ENCODE data around the gene KHK.
A peak's percentile ranks its signal among the peaks of the same experiment; 100 is the strongest.

KHK gene

GRCh38 chr2:27086724-27087593 is at the start of gene KHK:
Gene KHK (plus strand): TSS chr2:27086772. CDS start chr2:27087260, 488 bp downstream.
- peak; percentile 77 for DNase-seq (ENCODE audit: insufficient read length, low spot score)

GRCh38 chr2:27038012-27038411 is 48.6 kb upstream of the KHK start:
- no peak for FAIRE-seq

More at GRCh38 chr2:27086724-27087593, at the start of gene KHK:
- FAIRE-seq, result peak; percentile 48

GRCh38 chr2:27038631-27039339 is 47.8 kb upstream of the KHK start:
- DNase-seq (ENCODE audit: insufficient read length, low spot score), result no peak
- FAIRE-seq, result no peak

More at GRCh38 chr2:27038012-27038411, 48.6 kb upstream of the KHK start:
- DNase-seq (ENCODE audit: insufficient read length, low spot score), result no peak

- DNase-seq (ENCODE audit: insufficient read length, low spot score), result no peak
- FAIRE-seq, result no peak
Observed at GRCh38 chr2:27039426-27039825, 47.1 kb upstream of the KHK start.

GRCh38 chr2:27039871-27040270 is 46.7 kb upstream of the KHK start:
- DNase-seq (ENCODE audit: insufficient read length, low spot score) (no peak), FAIRE-seq (no peak)

GRCh38 chr2:27040282-27040681 is 46.3 kb upstream of the KHK start:
- DNase-seq (ENCODE audit: insufficient read length, low spot score) (no peak), FAIRE-seq (no peak)

GRCh38 chr2:27041752-27042151 is 44.8 kb upstream of the KHK start:
- no peak for FAIRE-seq
- DNase-seq (ENCODE audit: insufficient read length, low spot score), result no peak

GRCh38 chr2:27042159-27042661 is 44.4 kb upstream of the KHK start:
- FAIRE-seq (no peak), DNase-seq (ENCODE audit: insufficient read length, low spot score) (no peak)

- no peak for FAIRE-seq
- DNase-seq (ENCODE audit: insufficient read length, low spot score), result no peak
Observed at GRCh38 chr2:27042985-27043634, 43.5 kb upstream of the KHK start.

- DNase-seq (ENCODE audit: insufficient read length, low spot score) (no peak), FAIRE-seq (no peak)
Observed at GRCh38 chr2:27049422-27050280, 36.9 kb upstream of the KHK start.

- FAIRE-seq (no peak), DNase-seq (ENCODE audit: insufficient read length, low spot score) (peak; percentile 87)
Observed at GRCh38 chr2:27050281-27050995, 36.1 kb upstream of the KHK start.

GRCh38 chr2:27050996-27051901 is 35.3 kb upstream of the KHK start, which contains the start of gene AGBL5:
Gene AGBL5 (plus strand): TSS chr2:27051668. CDS start chr2:27052959, 1,291 bp downstream.
- FAIRE-seq, result peak; percentile 88
- DNase-seq (ENCODE audit: insufficient read length, low spot score), result peak; percentile 100

- no peak for FAIRE-seq
- no peak for DNase-seq (ENCODE audit: insufficient read length, low spot score)
Observed at GRCh38 chr2:27051902-27052645, 34.5 kb upstream of the KHK start.

- FAIRE-seq (no peak), DNase-seq (ENCODE audit: insufficient read length, low spot score) (no peak)
Observed at GRCh38 chr2:27053321-27053720, 33.3 kb upstream of the KHK start.

- FAIRE-seq, result no peak
Observed at GRCh38 chr2:27053776-27054175, 32.8 kb upstream of the KHK start.

GRCh38 chr2:27054721-27055120 is 31.9 kb upstream of the KHK start:
- no peak for FAIRE-seq
- no peak for DNase-seq (ENCODE audit: insufficient read length, low spot score)

More at GRCh38 chr2:27053776-27054175, 32.8 kb upstream of the KHK start:
- no peak for DNase-seq (ENCODE audit: insufficient read length, low spot score)

- no peak for DNase-seq (ENCODE audit: insufficient read length, low spot score)
- no peak for FAIRE-seq
Observed at GRCh38 chr2:27057184-27057583, 29.4 kb upstream of the KHK start.

GRCh38 chr2:27058210-27058609 is 28.4 kb upstream of the KHK start:
- FAIRE-seq, result no peak
- DNase-seq (ENCODE audit: insufficient read length, low spot score), result no peak
